ENCODE measurements around the gene CYRIA.

The CYRIA gene

DNA sequence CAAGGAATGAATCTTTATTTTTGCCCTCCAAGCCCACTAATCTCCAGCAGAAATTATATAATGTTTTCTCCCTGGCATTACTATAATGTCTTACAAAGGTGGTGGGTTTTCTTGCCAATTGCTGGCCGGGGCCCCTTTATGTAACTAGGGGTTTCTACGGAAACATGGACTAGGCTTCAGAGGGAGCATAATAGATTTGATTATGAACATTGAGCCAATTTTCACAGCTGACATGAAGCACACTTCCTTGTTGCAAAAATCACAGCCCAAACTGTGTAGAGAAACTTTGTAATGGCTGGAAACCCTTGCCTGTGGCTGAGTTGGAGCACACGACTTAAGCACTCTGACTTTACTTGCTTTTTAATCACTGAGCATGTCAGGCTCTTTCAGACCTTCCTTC is 3.8 kb upstream of the CYRIA start:
- no peak for DNase-seq (ENCODE audit: low read depth, low spot score)

- peak; percentile 53 for DNase-seq (ENCODE audit: low read depth, low spot score)
Measured at GRCh38 chr2:16666449-16666801, 791 bp upstream of the CYRIA start.

DNA sequence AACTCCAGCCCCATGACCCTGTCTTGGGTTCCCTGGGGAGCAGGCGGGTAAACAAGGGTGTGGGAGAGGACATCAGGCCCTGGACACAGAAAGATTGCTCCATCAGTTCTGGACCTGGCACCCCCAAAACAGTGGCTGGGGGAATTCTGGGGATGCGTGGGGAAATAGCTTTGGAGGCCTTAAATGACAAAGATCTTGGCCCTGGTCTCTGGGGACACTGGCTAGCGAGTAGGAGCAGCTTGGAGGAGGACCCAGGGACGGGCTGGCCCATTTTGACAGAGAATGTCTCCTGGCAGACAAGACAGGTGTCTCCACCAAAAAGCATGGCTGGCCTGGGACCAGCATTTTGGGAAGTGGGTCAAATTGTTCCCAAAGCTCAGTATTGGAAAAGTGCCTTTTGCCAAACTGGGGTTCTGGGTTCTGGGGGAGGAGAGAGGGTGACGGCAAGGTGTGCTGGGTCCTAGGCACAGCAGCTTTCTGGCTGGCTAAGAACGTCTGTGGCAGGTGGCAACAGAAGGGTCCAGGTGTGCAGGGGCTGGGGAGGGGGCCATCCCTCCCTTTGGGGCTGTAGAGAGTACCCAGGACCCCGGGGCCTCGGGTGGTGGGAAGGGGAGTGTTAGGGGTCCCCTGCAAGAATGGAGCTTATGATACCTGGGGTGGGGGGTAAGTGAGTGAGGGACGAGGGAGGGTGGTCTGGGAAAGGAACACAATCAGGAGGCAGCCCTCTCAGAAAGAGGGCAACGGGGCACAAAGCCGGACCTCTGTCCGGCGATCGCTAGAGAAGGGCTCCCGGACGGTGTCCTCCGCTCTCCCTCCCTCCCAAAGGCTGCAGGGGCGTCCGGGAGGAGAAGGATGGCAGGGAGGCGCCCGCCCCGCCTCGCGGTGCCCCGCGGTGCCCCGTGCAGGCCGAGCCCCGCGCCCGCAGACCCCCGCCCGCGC is 556 bp downstream of the CYRIA start:
- DNase-seq (ENCODE audit: low read depth, low spot score): no peak

DNA sequence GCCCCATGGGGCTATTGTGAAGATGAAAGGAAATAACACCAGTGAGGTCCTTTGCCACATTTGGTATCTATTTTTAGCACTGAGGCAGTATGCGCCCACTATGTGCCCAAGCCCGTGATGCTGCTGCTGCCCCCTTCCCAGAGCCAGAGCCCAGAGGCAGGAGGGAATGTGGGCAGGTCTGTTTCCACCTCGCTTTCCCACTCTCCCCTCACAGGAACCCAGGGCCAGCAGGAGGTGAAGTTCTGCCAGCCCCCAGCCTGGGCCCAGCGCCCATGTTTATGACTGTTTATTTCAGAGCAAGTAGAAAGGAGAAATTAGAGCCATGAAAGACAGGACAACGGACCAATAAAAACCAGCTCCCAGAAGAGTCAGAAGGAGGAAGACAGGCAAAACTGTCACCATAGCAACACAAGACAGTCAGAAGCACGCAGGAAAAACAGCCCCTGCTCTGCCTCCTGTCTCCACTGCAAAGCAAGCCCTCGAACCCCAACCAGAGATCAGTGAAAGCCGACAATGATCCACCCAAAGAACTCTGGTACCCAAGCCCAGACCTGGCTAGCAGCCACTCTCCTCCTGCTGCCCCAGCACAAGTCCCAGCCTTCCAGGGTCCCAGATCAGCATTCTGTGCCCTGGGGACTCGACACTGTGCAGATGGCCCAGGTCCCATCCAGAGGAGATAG is 1.4 kb downstream of the CYRIA start:
- DNase-seq (ENCODE audit: low read depth, low spot score): peak; percentile 92

- no peak for DNase-seq (ENCODE audit: low read depth, low spot score)
Measured at GRCh38 chr2:16663121-16663905, 2.3 kb downstream of the CYRIA start.

- DNase-seq (ENCODE audit: low read depth, low spot score): no peak
Measured at GRCh38 chr2:16661936-16662839, 3.4 kb downstream of the CYRIA start.

GRCh38 chr2:16661526-16661925 is 4.1 kb downstream of the CYRIA start:
- DNase-seq (ENCODE audit: low read depth, low spot score): no peak

DNA sequence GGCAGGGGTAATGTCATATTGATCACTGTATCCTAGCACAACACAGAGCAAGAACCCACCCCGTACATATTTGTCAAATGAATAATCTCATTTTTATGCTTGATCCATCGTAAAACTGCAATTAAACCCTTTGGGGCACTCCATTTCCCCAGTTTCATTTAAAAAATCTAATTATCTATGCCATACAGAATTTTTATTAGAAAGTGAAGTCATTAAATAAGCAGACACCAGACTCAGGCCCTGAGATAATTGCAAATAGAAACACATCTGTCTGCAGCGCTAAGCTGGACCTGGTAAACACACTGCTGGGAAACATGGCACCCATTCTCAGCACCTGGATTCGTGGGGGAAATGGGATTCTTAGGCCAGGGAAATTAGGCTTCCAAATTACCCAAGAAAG is 5.1 kb downstream of the CYRIA start:
- no peak for DNase-seq (ENCODE audit: low read depth, low spot score)

DNA sequence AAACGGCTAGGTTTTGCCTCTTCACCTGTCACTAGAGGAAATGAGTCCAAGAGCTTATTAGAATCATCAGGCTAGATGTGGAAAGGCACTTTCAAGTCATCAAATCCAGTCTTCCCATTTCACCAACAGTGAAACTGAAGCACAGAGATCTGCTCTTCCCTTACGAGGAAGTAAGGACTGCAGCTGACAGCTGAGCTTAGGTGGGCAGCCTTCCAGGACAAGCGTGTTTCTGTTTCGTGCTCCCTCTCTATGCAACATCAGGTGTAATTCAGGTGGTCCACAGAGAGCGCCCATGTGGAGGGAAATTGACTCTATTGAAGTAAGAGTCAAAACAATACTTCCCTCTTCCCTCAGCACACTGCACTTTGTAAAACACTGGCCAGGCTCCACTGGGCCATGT is 5.5 kb downstream of the CYRIA start:
- DNase-seq (ENCODE audit: low read depth, low spot score): no peak

DNA sequence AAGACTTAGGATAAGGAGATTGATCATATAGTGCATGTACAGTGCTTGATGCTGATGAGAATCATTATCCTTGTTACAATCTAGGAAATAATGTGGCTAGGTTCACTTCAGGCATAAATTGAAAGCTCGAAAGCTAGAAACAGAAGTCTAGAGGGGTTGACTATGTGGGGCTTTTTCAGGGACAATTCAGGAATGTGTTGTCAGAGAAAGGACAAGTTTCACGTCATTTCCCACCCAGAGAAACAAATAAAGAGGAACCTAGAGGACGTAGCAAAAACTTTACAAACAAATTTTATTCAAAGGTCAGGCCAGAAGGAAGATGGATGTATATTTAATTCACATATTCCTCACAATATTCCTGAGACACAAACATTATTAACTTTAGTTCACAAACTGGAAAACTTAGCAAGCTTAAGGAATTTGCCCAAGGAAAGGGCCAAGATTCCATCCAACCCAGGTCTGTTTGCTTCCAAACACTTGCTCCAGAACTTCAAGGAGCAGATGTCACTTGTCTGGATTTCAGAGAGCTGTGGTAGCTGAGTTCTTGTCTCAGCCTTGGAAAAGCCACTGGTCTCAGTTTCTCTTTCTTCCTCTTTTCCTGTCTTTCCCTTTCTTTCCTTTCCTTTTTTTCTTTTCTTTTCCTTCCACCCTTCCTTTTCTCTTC is 7.4 kb downstream of the CYRIA start:
- no peak for DNase-seq (ENCODE audit: low read depth, low spot score)

DNA sequence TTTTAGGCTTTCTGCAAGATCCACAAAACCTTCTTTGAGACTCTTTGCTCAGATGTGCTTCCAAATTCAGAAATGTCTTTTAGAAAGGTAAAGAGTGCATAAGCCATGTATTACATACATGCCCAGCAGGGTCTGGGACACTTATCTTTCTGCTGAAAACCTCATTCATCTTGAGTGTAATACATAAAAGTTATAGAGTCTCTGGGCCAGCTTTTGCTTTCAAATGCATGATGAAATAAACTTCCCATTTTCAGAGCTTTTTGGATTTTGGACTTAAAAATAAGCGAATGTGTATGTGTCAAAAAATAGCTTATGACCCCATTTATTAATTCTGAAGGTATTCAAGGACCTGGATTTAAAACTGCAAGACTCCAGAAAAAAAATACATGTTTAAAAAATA is 8.0 kb downstream of the CYRIA start:
- DNase-seq (ENCODE audit: low read depth, low spot score): no peak

- DNase-seq (ENCODE audit: low read depth, low spot score): no peak
Measured at GRCh38 chr2:16656784-16657391, 8.7 kb downstream of the CYRIA start.

- no peak for DNase-seq (ENCODE audit: low read depth, low spot score)
Measured at GRCh38 chr2:16655905-16656642, 9.6 kb downstream of the CYRIA start.

DNA sequence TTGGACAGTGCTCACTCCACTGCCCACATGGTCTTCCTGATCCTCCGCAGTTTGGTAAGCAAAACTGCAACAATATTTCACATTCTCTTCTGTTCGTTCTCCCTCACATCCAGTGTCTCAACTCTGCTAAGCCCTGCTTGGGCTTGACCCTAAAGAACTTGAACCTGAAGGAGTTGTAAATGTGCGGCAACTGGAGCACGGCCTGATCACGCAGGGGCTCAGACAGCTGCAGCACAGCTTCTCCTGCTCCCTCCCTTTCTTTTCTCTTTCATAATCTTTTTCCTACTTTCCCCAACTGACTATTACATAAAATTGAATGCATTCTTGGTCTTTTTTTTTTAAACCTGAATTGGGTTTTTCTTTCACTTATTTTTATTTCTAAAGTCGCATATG is 10.2 kb downstream of the CYRIA start:
- DNase-seq (ENCODE audit: low read depth, low spot score): no peak

DNA sequence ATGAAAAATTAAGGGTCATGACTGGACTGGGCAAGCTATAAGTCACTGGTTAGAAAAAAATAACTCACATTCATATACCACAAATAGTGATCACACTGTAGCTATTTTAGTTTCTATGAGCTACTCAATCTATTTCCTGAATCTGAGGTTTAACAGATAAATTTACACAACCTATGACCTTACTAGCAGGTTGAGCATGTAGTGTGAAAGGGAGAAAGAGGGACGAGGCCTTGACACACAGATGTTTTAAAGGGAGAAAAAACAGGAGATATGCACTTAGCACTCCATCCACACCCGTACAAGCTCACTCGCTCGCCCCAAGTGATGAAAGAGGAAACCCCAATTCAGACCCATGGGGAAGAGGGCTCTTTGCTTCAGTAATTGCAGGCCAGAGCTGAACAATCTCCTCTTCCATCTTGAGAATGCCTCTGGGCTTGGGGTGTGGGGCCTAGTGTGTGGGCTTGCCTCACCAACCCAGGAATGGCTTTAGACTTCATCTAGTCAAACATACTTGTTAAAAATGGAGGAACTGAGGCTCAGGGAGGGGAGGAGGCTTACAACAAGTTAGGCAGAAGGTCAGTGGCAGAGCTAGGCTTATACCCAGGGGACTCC is 10.7 kb downstream of the CYRIA start:
- no peak for DNase-seq (ENCODE audit: low read depth, low spot score)

DNA sequence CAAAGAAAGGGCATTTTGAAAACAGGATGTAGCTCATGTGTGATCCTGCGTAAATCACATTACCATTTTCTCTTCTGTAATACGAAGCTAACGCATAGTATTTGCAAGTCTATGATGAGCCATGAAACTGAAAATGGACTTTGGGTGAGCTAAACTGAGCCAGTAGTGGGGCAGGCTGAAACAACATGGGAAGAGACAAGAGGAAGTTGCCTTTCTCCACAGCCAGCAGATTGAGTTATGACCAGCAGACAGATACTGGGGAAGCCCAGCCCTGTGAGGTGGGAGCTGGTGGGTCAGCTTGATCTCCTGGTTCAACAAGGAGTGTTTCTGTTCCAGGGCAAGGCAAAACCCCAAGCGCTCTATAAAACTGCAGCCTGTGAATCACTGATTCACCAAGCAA is 11.8 kb downstream of the CYRIA start:
- DNase-seq (ENCODE audit: low read depth, low spot score): no peak

GRCh38 chr2:16653083-16653375 is 12.6 kb downstream of the CYRIA start:
- no peak for DNase-seq (ENCODE audit: low read depth, low spot score)

DNA sequence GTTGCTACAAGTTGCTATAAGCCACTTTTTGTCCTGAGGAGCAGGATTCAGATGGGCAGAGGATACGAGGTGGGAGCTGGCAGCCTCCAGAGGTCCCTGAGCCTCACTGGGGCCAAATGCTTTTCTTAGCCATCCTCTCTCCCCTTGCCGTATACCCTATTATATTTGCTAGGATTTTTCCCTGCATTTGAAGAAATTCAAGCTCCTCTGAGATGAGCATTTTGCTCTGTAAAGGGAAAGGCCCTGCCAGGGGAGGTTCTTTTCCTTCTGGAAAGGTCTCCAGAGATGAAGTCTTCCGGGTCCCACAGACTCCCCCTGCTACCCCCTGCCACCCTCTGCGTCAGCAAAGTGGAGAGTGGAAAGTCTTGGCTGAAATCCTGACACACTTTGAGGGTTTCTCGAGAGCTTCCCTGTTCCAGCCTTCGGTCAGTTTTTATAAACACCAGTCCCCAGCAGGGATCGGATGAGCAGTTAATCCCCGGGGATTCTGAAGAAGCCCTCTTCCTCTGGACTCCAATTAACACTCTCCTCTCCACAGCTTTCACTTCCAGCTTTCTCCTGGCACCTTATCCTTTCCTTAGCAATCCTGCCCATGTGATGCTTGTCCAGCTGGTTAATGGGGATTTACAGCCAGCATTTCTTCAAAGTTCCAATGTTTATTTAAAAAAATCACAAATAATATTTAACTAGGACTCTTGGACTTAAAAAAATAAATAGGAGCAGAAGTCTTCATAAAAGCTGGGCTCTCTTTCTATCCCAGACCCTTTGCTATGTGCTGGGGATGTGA is 13.1 kb downstream of the CYRIA start:
- DNase-seq (ENCODE audit: low read depth, low spot score): peak; percentile 39
